HG02623 (cell line): ENCODE results near the gene C2CD4C.
"Not testable (repeated sequence)": the region's sequence is repeated elsewhere in the genome, so short reads cannot be mapped to it uniquely, and the experiment has no call there.

Experiments used
- ATAC-seq: cut with Tn5 transposase; IDR thresholded peaks from one replicate; pipeline ENCODE4 v1.9.1; 2021; ENCODE audit warnings: moderate library complexity; ENCODE audit not compliant: unreplicated experiment

The C2CD4C gene

DNA sequence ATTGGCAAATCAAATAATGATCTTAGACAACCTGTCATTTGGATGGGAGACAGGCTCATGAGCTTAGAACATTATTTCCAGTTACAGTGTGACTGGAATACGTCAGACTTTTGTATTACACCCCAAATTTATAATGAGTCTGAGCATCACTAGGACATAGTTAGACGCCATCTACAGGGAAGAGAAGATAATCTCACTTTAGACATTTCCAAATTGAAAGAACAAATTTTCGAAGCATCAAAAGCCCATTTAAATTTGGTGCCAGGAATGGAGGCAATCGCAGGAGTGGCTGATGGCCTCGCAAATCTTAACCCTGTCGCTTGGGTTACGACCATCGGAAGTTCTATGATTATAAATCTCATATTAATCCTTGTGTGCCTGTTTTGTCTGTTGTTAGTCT is 22.8 kb downstream of the C2CD4C start:
- ATAC-seq, result not testable (repeated sequence)

DNA sequence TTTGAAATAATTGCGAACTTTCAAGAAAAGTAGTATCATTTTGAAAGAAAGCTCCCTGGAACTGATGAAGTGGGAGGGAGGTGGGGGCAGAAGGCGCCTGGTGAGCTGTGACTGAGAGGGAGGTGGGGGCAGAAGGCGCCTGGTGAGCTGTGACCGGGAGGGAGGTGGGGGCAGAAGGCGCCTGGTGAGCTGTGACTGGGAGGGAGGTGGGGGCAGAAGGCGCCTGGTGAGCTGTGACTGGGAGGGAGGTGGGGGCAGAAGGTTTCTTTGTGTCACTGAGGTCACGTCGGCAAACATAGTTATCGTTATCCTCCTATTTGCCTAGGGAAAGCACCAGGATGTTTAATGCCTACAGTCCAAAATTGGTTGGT is 24.2 kb downstream of the C2CD4C start:
- no peak for ATAC-seq

DNA sequence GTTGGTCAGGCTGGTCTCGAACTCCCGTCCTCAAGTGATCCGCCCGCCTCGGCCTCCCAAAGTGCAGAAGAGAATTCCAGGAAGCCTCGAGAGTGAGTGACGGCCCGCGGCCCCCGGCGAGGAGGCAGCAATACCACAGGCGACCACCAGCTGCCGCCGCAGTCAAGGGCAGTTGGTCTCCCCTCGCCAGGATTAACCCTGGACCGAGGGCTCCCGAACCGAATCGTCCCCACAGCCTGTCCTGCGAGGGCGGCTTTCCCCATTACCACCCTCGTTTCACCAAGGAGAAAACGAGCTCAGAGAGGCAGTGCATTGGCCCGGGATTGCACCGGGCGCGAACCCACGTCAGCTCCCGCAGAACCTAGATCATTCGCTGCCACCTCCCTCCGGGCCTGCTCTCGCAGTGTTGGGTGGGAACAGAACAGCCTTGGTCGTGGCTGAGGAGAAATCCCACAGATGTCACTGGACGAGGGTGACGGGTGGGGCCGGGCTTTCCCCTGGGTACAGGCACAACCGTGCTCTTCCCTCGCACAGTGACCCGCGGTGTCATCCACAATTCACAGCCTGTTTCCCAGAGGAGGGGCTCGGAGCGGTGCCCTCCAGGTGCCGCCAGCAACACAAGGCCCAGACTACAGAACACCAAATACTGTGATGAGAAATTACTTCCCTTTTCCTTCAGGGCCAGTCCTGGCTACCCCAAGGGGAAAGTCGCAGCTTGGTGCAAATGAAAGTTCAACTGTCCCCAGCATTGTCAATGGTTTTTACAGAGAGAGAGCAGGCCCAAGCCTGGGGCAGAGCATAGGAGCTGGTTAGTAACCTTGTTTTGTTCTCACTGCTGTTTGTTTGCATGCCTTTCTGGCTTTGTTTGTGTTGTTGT is 24.8 kb downstream of the C2CD4C start:
- no peak for ATAC-seq

DNA sequence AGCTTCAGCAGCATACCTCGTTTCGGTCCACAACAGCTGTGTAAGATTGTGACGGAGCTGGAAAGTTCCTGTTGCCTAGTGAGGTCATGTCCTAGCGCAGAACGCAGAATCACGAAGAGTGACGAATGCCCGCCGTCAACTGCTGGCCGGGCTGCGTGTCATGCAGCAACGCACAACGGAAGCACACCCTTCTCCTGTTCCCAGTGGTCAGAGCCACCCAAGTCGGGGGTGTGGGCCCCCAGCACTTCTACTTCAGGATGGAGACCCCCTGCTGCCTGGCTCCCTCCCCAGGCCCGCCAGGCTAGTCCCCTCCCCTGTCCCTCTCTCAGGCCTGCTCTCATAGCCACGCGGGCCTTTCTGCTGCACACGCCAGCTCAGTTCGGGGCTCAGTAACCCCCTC is 25.9 kb downstream of the C2CD4C start:
- ATAC-seq, result no peak

DNA sequence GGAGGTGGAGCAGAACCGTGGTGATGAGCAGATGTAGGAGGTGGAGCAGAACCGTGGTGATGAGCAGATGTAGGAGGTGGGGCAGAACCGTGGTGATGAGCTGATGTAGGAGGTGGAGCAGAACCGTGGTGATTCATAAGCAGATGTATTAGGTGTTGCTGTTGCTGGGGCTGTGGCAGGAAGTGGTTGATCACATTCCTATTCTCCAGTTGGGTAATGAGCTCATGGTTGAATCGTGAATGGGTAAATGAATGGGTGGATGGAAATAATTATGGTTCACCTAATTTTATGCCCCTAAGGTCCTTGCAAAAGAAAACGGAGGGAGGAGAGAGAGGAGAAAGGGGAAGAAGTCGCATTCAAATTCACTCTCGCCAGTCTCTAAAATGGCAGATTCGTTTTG is 26.4 kb downstream of the C2CD4C start:
- ATAC-seq, result not testable (repeated sequence)

DNA sequence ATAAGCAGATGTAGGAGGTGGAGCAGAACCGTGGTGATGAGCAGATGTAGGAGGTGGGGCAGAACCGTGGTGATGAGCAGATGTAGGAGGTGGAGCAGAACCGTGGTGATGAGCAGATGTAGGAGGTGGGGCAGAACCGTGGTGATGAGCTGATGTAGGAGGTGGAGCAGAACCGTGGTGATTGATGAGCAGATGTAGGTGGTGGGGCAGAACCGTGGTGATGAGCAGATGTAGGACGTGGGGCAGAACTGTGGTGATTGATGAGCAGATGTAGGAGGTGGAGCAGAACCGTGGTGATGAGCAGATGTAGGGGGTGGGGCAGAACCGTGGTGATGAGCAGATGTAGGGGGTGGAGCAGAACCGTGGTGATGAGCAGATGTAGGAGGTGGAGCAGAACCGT is 27.0 kb downstream of the C2CD4C start:
- not testable (repeated sequence) for ATAC-seq

DNA sequence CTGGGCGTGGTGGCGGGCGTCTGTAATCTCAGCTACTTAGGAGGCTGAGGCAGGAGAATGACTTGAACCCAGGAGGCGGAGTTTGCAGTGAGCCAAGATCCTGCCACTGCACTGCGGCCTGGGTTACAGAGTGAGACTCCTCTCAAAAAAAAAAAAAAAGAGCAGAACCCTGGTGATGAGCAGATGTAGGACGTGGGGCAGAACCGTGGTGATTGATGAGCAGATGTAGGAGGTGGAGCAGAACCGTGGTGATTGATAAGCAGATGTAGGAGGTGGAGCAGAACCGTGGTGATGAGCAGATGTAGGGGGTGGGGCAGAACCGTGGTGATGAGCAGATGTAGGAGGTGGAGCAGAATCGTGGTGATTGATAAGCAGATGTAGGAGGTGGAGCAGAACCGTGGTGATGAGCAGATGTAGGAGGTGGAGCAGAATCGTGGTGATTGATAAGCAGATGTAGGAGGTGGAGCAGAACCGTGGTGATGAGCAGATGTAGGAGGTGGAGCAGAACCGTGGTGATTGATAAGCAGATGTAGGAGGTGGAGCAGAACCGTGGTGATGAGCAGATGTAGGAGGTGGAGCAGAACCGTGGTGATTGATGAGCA is 28.2 kb downstream of the C2CD4C start:
- ATAC-seq, result not testable (repeated sequence)

DNA sequence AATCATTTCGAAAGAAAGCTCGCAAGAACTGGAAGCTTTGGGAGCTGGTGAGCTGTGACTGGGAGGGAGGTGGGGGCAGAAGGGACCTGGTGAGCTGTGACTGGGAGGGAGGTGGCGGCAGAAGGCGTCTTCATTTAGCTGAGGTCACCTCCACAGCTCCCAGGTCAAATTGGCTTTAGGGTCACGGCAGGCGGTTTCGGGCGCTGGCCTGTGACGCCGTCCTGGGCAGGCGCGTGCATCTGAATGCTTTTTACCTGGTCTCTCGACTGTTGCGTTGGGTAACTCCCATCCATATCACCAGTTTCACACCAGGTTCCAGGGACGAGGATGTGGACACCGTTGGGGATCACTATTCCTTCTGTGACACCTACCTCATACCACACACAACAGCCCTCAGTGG is 29.2 kb downstream of the C2CD4C start:
- ATAC-seq, result no peak

DNA sequence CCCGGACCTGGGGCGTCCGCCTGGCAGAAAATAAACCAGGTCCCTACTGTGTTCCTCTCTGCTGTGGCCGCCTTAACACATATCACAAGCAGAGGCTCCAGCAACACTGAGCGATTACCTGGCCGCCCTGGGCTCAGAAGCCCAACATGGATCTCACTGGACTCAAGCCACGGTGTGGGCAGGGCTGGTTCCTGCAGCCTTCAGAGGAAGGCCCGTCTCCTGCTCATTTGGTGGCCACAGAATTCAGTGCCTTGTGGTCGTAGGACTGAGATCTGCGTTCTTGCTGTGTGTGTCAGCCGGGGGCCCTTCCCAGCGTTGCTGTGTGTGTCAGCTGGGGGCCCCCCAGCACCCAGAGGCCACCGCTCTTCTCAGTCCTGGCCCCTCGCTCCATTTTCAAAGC is 30.2 kb downstream of the C2CD4C start:
- ATAC-seq, result no peak

DNA sequence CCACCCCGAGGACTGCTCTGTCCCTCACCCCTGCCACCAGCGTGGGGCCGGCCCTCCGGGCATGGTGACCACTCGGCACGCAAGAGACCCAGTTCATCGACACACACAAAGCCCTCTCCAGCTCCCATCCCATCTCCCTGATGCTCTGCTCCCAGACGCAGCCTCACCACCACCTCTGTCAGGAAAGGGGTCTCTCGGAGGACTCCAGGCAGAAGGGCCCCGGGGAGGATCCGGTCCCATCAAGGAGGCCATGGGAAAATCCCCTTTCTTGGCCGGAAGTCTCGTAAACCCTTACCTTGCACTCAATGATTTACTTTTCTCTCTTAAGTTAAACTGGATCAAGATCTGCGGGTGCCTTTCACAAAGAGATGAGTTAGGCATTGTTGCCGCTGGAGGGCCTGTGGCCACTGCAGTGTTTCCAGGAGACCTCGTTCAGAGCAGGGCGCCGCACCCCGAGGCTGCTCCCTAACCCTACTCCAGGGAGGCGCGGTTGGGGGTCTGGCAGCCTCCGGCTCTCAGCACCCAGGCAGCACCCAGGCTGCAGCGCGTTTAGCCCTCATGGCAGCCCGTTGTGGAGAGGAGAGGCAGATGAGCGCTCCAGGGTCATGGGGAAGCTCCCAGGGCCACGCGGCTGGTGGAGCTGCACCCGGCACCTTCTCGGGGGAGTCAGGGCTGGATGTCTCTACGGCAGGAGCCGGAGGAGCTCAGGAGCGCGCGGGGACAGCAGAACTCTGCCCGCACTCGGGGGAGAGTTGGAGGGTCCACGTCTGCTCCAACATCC is 31.0 kb downstream of the C2CD4C start:
- no peak for ATAC-seq

DNA sequence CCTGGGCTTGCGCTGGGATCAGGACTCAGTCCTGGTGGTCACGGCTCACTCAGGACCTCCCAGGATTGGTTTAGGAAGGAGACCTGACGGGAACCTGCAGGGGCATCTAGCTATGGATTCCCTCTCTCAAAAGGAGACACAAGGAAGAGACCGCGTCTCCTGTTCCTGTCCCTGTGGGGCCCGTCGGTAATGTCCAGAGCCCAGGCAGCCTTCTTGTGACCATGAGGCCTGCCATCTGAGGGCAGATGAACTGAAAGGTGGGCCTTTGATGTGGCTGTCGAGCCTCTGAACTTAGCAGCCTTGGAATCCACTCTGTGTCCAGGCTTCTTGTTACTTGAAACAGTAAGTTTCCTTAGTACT is 32.9 kb downstream of the C2CD4C start:
- ATAC-seq, result no peak

DNA sequence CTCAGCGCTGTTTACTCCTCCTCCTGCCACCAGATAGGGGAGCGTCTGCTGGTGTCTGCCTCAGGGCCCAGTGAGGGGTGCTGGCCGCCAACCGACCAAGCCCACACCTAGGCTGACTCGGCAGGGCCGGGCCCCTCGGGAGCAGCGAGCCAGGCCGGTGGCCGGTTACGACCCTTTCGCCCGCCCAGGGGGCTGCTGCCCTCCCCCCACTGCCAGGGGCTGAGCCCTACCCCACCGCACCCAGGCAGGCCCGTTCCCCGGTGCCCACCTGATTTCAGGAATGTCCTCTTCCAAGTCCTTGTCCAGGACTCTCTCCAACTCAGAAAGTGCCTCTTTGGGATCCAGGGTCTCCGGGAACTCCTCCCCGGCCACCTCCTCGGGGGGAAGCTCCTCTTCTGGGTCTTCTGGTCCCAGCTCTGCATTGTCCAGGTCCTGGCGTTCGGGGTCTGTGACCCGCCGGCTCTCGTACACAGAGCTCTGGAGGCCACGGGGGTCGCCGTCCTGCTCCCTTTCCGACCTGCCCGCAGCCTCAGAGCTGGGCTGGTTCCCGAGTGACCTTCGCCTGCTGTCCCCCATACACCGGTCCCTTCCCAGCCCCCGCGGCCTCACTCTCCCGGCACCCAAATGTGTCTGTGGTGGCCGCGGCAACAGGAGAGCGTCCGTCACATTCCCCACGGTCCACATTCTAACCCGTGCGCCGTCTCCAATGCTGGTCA is 33.4 kb downstream of the C2CD4C start:
- no peak for ATAC-seq

DNA sequence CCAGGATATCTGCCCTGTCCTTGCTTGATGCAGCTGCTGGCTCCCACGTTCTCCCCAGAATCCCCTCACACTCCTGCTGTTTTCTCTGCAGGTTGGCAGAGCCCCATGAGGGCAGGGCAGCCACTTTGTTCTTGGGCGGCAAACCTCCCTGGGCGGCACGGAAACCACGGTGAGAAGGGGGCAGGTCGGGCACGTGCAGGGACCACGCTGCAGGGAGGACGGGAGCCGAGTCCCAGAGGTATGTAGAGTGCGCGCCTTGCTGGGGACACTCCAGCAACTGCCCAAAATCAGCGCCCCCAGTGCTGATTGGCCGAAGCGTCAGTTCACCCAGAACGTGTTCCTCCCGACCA is 34.1 kb downstream of the C2CD4C start:
- ATAC-seq, result no peak

DNA sequence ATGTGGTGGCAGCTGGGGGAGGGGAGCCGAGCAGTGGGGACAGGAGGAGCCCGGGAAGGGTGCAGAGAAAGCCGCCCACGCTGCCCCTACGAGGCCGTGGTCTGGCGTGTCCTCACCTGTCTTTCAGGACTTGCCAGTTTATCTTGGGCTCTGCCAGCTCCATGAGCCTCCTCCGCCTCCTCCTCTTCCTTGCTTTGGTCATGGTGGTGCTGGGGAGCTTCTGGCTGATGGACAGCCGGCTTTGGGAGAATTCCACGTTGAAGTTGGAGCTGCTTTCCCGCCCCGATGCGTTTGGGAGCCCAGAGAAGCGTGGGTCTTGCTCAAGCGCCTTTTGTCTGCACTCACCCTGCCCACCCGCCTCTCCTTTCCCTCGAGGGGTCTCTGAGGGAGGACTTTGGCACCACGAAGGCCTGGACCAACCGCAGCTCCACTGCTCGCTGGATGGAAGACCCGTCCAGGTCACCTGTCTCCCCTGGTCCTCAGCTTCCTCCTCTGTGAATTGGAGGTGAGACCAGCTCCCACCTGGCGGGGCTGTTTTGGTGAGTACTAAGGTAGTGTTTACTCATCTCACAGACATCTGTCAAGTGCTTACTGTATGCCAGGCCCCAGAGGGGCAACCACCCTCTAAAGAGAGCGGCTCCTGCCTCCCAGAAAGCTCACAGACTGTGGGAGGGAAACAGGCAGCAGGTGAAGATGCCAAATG is 34.6 kb downstream of the C2CD4C start:
- ATAC-seq, result no peak

DNA sequence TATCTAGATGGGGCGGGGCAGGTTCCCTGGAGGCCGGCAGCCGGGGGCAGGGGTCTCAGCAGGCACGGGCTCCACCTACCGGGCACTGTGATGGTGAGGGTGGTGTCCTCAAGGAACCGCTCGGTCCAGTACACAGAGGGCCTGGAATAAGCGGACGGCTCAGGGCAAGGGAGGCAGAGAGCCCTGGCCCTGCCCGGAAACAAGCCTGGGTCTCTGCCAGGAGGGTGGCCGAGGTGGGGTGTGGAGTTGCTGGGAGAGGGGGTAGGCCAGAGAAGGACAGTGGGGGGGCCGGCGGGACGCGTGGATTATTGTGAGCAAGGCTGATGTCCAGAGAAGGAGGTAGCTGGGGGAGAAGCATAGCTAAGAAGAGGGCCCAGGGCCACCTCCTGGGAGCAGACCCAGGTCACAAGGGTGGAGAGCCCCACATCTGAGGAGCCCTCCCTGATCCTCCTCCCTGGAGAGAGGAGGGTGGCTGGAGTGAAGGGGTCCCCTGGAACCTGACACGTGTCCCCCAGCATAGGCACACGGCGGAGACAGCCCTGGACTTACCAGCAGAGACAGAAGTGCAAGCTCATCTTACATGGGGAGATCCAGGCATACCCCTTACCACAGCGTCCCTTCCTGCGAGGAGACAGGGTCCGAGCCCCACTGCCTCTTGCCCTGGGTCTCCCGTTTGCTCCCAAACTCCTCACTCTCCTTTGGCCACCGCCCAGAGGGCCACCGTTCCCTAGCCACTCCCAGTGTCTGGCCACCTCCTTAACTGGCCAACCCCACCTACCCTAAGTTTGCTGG is 35.4 kb downstream of the C2CD4C start:
- no peak for ATAC-seq

DNA sequence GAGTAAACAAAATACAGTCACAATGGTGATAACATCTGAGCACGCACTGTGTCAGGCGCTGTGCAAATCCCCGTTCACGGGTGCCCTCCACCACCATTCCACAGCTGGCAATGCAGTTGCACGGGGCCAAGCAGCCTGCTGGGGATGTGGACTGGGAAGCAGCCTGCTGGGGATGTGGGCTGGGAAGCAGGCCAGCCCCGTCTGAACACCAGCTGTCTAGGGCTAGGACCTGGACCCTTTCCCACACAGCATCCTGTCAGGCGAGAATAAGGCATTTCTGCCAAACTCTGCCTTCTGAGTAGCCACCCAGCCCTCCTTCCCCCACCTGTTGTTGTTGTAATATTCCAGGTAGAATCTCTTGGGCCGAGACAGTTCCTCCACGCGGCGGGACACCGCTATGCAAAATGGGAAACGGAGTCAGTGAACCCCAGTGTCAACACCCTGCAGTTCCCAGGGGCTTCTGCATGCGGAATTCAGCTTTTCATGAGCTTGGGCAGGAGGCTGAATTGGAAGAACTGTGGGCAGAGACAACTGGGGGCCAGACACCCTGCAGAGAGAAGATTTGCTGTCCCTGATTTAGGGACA is 36.5 kb downstream of the C2CD4C start:
- no peak for ATAC-seq

DNA sequence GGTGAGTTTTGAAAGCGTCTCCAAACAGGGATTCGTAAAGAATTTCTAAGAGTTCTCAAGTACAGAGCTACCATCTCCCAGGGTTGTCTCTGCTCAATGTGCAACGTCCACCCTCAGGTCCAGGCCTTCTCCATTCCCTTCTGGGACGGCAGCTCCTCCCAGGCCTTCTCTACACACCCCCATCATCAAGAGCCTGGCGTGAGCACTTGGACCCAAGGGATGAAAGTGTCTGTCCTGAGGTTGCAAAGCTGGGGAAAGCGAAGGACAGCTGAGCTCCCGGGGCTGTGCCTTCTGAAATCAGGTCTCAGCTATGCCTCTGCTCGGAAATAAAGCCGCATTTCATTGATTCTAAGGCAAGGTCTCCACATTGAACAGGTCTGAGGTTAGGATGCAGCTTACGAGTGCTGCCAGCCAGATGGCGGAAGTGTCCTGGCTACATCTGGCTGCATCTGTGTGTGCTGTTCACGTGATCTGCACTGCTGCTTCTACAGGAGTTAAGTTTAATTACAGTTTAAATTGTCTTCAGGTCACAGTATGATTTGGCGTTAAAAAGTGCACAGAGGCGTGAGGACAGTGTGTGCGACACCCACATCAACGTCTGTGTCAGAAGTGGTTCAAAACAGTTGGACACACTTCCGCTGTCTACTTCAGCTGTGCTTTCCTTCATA is 37.3 kb downstream of the C2CD4C start:
- no peak for ATAC-seq

DNA sequence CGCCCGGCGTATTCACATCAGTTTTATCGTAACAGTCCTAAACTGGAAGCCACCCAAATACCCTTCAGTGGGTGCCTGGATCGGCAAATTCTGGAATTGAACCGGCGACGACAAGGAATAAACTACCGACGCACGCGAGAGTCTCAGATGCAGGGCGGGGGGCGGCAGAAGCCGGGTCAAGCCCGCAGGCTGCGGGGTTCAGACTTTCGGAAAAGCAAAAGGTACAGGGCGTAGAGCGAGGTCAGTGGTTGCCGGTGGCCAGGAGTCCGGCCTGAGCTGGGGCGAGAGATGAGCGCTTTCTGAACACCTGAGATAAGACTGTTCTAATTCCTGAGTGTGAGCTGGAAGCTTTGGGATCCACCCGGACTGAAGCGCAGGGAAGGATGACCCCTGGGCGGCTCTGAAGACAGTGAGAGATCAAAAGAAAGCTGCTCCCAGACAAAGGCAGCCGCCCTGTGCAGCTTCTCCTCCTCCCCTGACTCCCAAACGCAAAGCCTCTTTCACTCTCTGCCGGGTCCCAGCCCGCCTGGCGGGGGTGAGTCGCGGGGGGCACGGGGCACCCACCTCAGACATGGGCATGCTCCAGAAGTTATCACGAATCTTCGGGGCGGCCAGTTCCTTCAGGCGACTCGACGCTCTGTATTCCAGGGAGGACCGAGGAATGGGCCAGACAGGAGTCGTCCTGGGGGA is 38.2 kb downstream of the C2CD4C start:
- ATAC-seq, result no peak

DNA sequence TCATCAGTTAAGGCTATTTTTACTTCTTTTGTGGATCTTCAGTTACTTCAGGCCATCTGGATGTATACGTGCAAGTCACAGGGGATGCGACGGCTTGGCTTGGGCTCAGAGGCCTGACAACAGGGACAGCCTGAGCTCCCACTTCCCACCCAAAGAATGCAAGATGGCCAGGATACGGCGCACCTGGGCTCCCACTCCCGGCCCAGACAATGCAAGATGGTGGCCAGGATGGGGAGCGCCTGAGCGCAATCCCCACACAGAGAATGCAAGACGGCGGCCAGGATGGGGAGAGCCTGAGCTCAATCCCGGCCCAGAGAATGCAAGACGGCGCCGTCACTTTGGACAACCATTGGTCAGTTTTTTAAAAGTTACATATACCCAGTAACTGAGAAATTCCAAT is 39.1 kb downstream of the C2CD4C start:
- no peak for ATAC-seq
